Left colon (tissue), 2 donors: ENCODE results near the gene TWSG1. TPM values are rescaled to one million over a fixed set of nuclear protein-coding genes. Genes with fewer than 3 reads are reported as not detected.
"Not testable (repeated sequence)": the region's sequence is repeated elsewhere in the genome, so short reads cannot be mapped to it uniquely, and the experiment has no call there.

Experiments
- ATAC-seq: fragments of 200-7000 bp; cut with Tn5 transposase; one replicate; pipeline ENCODE4 v1.9.1; 2020; ENCODE audit warnings: mild to moderate bottlenecking, moderate library complexity
- DNase-seq, 2 donors: peaks; one replicate each; pipeline ENCODE4 v3.0.0-alpha.2; 2020
- intact Hi-C, 2 donors: fragments of 100-400 bp; cut with DNase I in 1 of 2; cut with micrococcal nuclease in 1 of 2; formaldehyde crosslinking; loops; one replicate each; pipeline versions ENCODE4 v1.11.2 to v1.14.0; 2022; cut with DNase I, micrococcal nuclease
- total RNA-seq, 2 donors: library from RNA; stranded (reverse); fragmentation: NEBNext Ultra II Directional; extraction: Animal tissue kit (Norgen Biotek cat#: 25700); gene quantifications; one replicate each; pipeline ENCODE4 v1.2.1, GENCODE V29; 2021
- donor health status: DM: no; HTN: no; CAD: no.
- donor health status: DM: yes; HTN: yes; CAD: no.

TWSG1 gene
- total RNA-seq, 2 donors from 2014 or later: 24.5 to 26.7 TPM

DNA sequence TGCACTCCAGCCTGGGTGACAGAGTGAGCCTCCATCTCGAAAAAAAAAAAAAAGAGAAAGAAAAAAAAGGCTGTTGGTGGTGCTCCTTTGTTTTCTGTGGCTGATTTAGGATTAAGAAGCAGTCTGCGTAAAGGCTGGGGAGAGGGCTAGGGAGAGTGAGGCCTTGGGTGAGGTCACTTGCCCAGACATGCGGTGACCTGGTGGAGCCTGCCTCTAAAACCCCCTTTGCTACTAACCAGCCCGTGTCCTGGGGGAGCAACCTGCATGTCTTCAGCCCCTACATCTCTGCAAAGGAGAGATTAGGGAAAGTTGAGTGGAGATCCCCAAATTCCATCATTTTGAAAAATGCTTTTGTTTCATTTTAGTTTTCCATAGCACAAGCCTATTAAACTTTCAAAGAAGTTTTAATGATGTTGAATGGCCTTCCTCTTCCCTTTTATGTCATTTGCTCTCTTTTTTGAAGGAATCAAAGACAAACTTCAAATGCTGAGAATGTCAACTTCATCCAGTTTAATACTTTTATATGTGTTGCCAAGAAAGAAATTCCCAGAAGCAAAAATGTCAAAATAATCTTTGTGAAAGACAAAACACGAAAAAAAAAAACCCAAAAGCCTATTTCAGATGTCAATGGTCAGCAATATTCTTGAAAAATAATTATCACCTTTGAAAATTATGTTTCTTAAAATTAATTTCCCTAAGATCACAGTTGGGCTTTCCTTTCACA is 101.8 kb downstream of the TWSG1 start:
- DNase-seq (no peak), ATAC-seq (no peak)
- intact Hi-C loops: no loop called here

DNA sequence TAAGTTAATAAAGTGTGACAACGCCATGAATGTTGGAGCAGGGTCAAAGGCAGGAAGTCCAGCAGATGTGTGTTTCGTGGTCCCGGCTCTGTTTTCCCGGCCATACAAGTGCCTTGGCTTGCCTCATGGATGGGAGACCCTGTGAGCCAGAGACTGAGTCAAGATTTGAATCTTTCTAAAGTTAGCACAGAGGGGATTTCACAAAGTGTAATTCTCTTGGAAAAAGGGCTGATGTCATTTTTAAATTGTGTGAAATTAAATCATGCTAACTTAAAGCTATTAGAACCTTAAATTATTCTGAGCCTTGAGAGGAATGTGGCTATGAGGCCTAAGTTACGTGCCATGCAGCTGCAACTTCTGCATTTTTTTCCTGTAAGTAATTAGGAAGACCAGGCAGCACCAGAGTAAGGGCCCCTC is 102.5 kb downstream of the TWSG1 start:
- DNase-seq (no peak), ATAC-seq (no peak)
- intact Hi-C loops: no loop called here

GRCh38 chr18:9437672-9438071 is 103.1 kb downstream of the TWSG1 start:
- no peak for ATAC-seq

DNA sequence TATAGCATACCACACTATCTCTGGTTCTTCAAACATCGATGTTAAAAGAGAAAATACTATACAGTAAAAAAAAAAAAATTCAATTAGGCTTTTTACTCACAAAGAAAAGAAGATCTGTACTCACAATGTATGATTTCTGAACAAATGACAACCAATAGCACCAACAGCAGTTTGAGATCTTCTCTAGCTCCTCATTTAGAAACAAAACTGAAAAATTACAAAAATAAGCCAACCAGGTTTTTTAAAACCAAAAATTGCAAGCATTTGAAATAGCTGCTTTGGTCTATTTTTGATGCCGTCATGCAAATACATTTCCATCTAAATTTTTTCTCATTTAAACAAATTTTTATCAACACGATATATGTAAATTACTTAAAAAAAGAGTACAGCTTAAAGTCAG is 106.5 kb downstream of the TWSG1 start:
- no peak for ATAC-seq
- intact Hi-C loops: no loop called here
- no peak for DNase-seq

More at GRCh38 chr18:9437672-9438071, 103.1 kb downstream of the TWSG1 start:
- intact Hi-C loops: no loop called here
- DNase-seq: no peak

- DNase-seq (no peak), ATAC-seq (no peak)
- intact Hi-C loops: no loop called here
These were observed 110.0 kb downstream of the TWSG1 start for GRCh38 chr18:9444549-9444948.

DNA sequence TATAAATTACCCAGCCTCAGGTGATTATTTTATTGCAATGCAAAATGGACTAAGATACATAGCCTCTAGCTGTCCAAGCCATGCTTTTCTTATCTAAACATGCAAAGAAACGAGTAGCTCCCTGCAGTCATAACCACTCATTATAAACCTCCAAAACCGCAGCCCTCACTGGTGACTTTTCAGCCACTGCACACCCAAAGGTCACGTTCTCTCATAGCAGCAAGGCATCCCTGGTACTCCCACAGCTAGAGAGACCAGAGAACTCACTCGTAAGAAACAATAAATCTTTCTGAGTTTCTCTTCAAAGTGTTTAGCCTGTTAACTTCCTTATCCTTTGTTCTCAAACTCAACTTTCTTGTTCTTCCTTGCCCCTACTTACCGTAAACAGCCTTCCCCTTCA is 112.3 kb downstream of the TWSG1 start:
- ATAC-seq (no peak), DNase-seq (no peak)
- intact Hi-C loops: no loop called here

DNA sequence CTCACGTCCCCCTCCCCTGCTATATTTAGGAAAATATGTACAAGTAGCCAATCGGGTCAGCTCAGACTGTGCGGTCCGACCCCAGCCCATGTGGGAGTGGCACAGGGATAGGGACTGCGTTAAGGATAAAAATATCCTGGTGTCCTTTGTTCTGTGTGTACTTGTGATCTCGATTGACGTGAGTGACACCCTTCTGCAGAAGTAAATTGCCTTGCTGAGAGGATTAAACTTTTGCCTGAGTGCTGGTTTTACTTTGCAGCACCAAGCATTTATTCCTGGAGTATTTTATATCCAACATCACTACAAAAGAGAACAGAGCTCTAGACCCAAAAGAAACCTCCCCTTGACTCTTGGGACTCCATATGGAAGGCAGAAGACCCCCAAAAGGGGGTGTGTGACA is 112.8 kb downstream of the TWSG1 start:
- ATAC-seq: no peak
- DNase-seq: no peak
- intact Hi-C loops: no loop called here

- intact Hi-C loops: no loop called here
- DNase-seq: no peak
- ATAC-seq: no peak
These were observed 115.2 kb downstream of the TWSG1 start for GRCh38 chr18:9449600-9450414.

DNA sequence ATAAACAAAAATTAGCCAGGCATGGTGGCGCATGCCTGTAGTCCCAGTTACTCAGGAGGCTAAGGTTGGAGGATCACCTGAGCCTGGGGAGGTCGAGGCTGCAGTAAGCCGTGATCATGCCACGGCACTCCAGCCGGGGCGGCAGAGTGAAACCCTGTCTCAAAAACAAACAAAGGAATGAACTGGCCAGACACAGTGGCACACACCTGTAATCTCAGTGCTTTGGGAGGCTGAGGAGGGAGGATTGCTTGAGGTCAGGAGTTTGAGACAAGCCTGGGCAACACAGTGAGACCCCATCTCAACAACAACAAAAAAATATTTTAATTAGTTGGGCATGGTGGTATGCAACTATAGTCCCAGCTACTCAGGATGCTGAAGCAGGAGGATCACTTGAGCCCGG is 116.3 kb downstream of the TWSG1 start:
- DNase-seq, intact Hi-C loops, ATAC-seq: not testable (repeated sequence)

Other genes starting within 250 kb of the TWSG1 start
- 100 to 1,000 TPM; 167 to 191 TPM for gene NDUFV2, start 232.1 kb upstream of the TWSG1 start, total RNA-seq
- gene ANKRD12, start 198.0 kb upstream of the TWSG1 start, total RNA-seq: 10 to 100 TPM; 44.7 to 64.3 TPM
- gene RALBP1, start 140.7 kb downstream of the TWSG1 start, total RNA-seq: 10 to 100 TPM; 59.4 to 70.4 TPM